Ecto neural progenitor cell (in vitro differentiated cells): ENCODE data around the gene KCNJ14.

Experiments
- DNase-seq: peaks from one replicate; pipeline ENCODE4 v3.0.0-alpha.2; 2018; ENCODE audit warnings: low spot score

Gene KCNJ14

DNA sequence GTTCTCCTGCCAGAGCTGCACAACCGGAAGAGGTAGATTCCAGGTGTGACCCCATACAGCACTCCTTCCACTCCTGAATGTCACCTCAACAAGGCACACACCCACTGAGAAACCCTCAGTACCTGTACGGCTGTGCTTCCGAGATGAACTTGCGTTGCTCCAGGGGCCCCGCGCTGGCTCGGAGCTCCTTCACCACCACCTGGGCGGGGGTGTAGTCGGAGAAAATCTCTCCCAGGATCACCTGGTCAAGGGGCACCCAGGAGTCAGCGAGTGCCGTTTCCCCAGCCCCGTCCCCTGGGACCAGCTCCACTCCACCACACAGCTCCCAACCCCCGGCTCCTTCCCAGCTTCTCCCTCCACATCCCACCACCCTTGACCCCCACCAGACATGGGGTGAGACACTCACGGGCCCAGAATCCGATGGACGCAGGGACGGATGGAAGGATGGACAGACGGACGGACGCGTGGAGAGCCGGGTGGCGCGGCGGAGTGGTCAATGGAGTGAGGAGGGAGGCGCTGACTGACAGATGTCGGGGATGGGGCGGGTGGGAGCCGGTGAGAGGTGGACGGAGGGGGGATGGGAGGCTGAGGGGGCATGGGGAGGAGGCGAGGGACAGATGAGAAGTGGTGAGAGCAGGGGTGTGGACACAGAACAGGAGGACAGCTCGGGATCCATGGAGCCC is 53.5 kb downstream of the KCNJ14 start:
- no peak for DNase-seq

DNA sequence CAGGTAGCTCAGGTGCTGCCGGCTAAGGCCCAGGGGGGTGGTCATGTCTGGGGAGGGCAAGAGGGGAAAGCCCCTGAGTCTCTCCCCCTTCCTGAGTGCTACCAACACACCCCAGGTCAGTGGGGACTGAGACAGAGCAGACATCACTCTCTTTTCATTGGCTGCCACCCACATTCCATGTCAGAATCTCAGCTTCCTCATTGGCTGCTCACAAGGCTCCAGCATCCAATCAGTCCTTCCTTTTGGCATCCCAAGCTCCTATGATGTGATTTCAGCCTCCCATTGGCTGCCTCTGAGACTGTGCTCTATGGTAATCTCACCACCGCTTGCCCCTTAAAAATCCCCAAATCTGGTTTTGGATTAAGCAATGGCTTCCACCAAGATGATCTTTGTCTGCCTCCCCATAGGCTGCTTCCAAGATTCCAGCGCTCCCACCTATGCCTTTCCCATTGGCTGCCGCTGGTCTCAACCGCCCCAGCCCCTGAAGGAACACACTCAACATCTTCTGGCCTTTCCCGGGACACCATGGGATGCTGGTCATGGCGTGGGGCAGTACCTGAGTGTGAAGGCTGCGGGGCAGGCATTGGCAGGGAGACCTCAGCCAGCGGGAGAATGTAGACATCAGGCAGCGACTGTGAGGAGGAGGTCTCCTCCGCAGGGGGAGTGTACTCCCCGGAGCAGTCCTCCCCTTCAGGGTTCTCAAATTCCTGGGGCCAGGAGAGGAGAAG is 54.3 kb downstream of the KCNJ14 start:
- no peak for DNase-seq

DNA sequence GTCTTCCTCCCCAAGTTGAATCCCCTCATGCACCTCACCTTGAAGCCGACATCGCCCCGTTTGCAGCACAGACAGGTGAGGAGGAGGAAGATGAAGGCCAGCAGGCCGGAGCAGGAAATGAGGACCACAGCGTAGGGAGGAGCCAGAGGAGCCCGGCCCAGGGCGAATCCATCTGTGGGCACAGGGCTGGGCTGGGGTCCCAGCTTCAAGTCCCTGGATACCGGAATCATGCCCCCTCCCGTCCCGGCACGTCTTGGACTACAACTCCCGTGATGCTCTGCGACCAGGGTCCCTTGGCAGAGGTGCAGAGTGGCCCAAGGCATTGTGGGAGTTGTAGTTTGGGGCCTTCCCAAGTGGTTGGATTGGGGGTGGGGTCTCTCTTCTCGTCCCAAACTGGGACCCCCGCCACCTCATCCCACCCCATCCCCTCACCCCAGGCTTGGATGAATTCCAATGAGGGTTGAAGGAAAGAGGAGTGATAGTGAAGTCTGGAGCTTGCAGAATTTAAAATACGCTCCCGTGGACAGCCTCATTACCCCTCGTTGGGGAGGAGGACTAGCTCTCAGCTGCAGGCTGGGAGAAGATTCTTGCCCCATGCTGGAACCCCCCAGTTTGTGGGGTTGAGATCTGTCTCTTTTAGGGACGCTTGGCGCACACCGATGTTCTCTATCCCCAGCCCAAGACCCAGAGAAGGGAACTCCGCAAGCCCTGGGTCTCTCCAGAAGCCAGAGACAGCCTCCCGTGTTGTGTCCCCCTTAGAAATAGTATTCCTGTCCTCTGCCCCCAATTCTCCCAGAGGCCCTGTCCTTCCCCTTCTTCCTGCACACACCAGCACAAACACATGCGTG is 55.3 kb downstream of the KCNJ14 start:
- DNase-seq = peak; percentile 85

DNA sequence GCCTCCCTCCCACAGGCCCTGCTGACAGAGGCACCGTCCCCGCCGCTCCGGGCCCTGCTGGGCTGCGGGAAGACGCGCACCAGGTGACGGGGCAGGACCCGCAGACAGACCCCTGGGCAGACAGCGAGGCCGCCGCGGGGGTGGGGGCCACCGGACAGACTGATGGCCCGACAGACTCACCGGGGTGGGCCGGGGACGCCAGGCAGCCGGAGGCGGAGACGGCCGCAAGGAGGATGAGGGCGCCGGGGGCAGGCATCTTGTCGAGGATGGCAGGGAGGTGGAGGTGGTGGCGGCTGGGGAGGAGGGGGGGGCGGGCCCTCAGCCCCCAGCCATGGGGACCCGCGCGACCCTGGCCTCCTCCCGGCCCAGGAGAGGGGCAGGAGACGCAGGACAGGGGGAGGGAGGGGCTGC is 56.0 kb downstream of the KCNJ14 start:
- peak; percentile 70 for DNase-seq

DNA sequence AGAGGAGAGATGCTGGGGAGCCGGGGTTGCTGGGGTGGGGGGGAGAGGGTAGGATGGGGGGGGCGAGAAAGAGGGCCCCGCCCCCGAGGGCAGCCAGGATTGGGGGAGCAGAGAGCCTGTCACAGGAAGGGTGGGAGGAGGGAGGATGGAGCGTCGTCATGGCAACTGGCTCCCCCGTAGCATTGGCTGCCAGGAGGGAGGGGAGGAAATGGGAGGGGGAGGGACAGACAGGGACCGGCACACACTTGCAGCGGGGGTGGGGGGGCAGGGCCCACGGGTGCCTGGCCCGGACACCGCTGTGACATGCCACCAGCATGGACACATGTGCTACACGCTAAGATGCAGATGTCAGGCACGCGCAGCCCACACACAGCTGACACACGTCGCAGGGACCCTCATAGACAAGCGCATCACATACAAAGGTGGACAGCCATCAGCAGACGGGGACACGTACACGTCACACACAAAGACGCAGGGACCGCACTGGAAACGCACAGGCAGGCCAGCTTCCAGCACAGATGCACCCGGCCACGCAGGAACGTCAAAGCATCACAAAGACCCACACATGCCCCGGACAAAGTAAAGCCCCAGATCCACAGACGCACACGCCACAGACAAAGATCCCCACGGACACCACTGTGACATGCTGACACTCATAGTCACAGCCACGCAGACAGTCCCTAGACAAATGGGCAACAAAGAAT is 56.6 kb downstream of the KCNJ14 start, which contains the start of gene LMTK3:
Gene LMTK3 (minus strand): TSS at position 36 of the 704 bp plus-strand sequence. CDS start 259 bp downstream, outside the sequence.
- peak; percentile 72 for DNase-seq

DNA sequence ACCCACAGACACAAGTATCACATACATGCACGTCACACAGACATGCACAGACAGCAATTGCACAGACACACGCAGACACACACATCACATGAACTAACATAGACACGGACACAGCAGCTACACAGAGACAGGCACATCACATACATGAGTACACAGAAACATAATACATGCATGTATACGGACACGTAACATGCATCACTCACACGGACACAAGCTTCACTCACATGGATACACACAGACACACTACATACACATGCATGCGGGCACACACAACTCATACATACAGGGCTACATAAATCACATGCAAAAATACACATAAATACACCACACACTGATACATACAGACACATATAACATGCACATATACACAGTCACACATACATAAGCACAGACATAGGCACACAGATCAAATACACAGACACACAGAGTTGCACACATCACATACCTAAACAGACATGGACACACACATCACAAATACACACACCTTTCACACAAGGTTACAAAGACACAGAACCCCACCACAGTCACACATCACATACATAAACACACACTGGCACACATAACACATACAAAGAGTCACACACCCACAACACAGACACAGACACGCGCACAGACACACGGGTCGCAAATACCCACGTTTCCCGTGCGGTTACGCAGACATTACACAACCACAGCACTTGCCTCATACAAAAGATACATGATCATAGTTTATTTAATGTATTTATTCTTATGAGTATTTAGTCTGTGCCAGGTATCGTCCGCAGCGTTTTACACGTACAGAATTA is 57.3 kb downstream of the KCNJ14 start:
- DNase-seq = no peak

DNA sequence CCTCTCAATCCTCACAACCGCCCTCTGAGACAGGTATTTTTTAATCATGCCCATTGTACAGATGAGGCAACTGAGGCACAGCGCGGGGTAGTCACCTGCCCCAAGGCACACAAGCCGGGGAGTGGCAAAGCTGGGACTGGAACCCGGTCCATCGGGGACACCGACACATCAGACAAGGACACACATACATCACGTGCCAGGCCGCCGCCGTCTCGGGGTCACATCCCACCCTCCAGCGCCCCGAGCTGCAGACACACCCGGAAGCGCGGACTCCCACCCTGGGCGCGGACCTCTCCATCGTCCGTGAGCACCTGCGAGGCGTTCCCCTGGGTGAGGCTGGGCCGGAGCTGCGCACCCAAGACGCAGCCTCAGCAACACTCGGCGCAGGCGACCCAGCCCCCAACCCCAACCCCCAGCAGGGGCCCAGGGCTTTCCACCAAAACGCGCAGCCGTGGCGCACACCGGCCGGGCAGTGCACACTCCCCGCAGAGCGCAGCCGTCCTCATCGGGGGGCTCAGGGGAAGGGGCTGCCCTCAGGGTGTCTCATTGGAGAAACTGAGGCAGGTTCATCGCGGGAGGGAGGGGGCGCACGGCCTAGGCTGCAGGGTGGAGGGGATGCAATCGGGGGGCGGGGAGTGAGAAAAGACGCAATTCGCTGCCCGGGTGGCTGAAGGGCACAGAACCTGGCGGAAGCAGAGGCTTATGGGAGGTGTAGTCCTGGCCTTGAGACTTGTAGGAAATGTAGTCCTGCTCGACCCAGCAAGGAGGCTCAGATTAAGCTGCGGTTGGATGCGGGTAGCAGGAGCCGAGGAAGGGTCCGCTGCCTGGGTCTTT is 58.1 kb downstream of the KCNJ14 start:
- DNase-seq = peak; percentile 86

DNA sequence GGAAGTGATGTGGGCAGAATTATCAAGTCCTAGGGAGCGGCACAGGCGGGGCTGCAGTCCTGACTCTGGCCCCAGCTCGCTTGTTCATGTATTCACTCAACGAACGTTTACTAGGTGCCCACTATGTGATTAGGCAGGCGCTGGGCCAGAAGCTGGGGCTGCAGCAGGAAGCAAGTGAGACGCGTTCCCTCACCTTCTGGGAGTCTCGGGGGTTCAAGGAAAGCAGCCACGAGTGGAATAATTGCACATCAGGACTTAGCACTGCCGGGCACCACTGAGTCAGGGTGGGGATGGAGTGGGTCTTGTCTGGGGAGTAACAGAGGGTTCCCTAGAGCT is 58.7 kb downstream of the KCNJ14 start:
- DNase-seq = no peak

DNA sequence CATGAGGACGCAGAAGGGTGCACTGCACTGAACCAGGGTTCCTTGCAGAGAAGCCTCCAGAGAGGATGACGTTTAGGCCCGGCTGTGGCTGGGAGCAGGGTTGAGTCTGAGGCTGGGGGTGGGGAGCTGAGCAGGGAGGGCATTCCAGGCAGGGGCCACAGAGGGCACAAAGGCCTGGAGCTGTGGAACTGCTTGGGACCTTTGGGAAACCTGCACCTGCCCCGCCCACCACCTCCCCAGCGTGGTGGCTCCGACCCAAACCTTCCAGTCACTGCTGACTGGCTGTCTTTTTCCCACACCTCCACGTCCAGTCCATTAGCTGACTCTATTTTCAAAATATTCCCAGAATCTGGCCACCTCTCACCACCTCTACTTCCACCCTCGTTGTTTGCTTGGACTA is 61.2 kb downstream of the KCNJ14 start:
- DNase-seq = no peak
